HG03108 (cell line): ENCODE data around the gene TFDP3.

Experiments
- ATAC-seq: cut with Tn5 transposase; IDR thresholded peaks from one replicate; pipeline ENCODE4 v1.9.1; 2021; ENCODE audit warnings: moderate library complexity; ENCODE audit not compliant: unreplicated experiment

The TFDP3 gene

DNA sequence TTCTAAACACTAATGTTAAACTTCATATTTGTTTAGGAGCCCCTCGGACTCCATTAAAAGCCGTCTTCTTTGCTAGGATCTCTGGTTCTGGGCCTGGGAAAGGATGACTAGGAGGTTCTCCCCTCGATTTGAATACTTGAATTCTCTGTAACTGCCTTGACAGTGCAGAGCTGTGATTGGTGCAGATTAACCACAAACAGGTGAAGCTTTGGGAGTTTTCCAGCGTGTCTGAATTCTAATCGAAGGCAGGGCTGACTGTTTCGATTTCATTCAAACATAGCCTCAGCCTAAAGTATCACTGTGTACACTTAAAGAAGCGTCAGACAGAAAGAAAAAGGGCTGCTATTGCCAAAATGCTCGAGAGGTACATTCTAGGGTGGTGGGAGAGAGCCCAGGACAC is 29.0 kb downstream of the TFDP3 start:
- no peak for ATAC-seq

- ATAC-seq, result no peak
Measured at GRCh38 chrX:133188631-133189030, 29.5 kb downstream of the TFDP3 start.

GRCh38 chrX:133185938-133186337 is 32.2 kb downstream of the TFDP3 start:
- ATAC-seq, result no peak

DNA sequence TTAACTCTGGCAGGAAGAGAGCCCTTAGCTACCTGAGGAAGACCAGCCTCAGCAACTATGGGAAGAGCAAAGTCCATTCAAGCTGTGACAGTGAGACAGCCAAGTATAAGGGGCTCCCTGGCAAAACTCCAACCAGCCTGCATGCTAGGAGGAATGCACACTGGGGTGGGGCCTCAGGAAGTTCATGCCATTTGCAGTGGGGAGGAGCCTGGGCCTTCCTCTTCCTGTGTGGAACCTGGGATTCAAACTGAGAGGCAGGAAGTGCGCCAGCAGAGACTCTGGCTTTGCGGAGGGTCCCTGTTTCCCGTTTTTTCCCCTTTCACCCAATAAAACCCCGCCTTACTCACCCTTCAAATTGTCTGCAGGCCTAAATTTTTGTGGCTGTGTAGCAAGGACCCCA is 33.0 kb downstream of the TFDP3 start:
- ATAC-seq, result no peak

DNA sequence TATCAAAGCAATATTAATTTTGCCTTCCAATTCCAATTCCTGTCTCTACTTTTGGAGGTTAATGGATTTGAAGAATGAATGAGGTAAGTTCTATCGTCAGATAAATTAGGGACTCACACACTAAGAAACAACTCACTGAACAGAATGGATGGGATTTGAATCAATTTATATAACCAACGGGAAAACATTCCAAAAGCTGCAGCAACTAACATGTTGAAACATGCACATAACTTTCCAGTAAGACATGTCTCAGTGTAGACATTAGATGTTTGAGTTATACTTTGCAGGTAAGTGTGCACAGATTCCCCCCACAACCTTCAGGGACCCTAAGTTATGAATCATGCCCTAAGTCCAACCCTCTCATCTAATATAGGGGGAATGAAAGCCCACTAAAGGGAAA is 34.3 kb downstream of the TFDP3 start:
- ATAC-seq, result no peak

- no peak for ATAC-seq
Measured at GRCh38 chrX:133179500-133179899, 38.7 kb downstream of the TFDP3 start.

GRCh38 chrX:133177202-133177601 is 41.0 kb downstream of the TFDP3 start:
- no peak for ATAC-seq

DNA sequence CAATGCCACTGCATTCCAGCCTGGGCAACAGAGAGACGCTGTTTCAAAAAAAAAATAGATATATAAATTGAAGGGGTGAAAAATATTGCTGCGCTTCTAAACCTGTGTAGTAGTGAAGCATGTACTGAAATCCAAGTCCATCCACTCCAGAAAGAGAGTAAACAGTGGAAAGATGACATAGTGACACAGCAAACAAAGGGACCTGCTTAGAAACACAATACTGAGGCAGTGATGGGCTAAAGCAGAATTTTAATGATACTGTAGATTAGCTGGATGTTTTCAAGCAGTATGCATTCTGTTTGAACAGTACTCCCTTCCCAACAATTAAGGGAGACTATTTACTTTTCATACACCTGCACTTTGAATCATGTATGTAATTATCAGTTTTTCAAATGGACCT is 42.5 kb downstream of the TFDP3 start:
- no peak for ATAC-seq

DNA sequence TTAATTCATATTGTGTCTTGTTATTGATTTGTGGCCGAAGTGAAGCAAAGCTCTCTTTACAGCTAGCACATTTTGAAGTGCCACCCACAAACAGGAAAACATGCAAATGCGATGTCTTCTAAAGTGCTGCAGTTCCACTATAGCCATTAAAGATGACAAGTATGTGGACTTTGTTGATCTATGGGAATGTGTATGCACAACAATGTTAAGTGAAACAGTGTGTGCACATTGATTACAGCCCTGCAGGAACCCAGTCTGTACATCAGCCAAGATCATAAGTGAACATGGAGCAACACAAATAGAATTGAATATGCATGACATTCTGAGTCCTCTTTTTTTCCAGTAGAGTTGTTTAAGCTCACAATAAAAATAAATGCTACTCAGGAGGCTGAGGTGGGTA is 43.0 kb downstream of the TFDP3 start:
- no peak for ATAC-seq

DNA sequence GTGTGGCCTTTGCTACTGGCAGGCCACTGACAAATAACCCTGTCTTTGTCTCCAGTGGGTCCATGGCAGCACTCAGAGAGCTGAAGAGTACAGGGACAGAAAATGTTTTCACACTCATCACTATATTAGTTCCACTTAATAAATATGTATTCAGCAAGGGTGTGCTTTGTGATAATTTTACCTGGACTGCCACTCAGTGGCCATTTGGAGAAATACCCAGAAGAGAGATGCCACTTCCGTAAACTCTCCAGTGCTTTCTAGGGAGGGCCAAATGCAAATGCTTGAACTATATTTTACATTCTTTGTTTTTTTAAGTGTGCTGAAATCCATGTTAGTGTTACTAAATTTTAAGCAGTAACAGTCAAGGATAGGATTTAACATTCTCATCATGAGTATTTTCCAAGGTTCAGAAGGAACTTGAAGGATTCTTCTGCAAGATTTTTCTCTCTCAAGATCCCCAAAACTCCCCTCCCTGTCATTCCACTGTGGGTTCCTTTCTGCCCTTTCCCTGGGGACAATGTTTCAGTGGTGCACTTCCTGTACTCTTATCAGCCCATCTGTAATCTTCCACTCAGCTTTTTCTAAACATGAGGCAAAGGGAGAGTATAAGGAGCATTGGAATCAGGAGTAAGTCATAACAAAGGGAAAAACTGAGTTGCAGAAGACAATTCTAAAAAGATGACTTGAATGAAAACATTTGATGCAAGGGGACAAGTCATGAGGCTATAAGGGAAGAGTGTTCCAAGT is 46.0 kb downstream of the TFDP3 start:
- no peak for ATAC-seq
